ENCODE results near the gene ADORA2A. TPM values are rescaled to one million over a fixed set of nuclear protein-coding genes. Genes with fewer than 3 reads are reported as not detected.

ADORA2A gene
- total RNA-seq, 4 donors from 2014 or later, result 2.6 to 4.2 (median 3.5) TPM

- Histone ChIP-seq H3K36me3 (peaks cover 0 to 28% (median 0%) of the 10 kb centered on the region in 3 donors), H3K4me1 (peaks cover 0 to 39% (median 10%) of the 10 kb centered on the region in 4 donors), H3K9me3 (no peaks in the 10 kb centered on the region), H3K27ac (no peak overlapping the region), H3K27me3 (peaks cover 0 to 17% of the 10 kb centered on the region in 2 donors), H3K4me3 (no peak overlapping the region)
- 39 to 48% methylated on average over 8 to 9 of the region's 9 CpGs for WGBS, 2 donors
- DNase-seq (ENCODE audit: low spot score in 2 of 2), result no peak
- TF ChIP-seq POLR2A (IDR thresholded peaks at IDR 0.05), result no peak
- TF ChIP-seq CTCF (IDR thresholded peaks at IDR 0.05), result no peak
These were observed 5.9 kb upstream of the ADORA2A start for GRCh38 chr22:24421428-24421931.

GRCh38 chr22:24422102-24422665 lies 5.2 kb upstream of the ADORA2A start:
- TF ChIP-seq EP300 (IDR thresholded peaks at IDR 0.05), result no peak
- no peak for TF ChIP-seq POLR2A (IDR thresholded peaks at IDR 0.05)
- TF ChIP-seq CTCF (IDR thresholded peaks at IDR 0.05), result no peak
- 59 to 65% methylated on average over 5 of the region's 5 CpGs for WGBS, 2 donors
- Histone ChIP-seq H3K36me3 (peaks cover 0 to 21% (median 0%) of the 10 kb centered on the region in 3 donors), H3K4me1 (peaks cover 0 to 39% (median 14%) of the 10 kb centered on the region in 4 donors), H3K27me3 (peaks cover 0 to 17% of the 10 kb centered on the region in 2 donors), H3K27ac (no peak overlapping the region), H3K4me3 (no peak overlapping the region), H3K9me3 (no peaks in the 10 kb centered on the region)
- no peak for DNase-seq (ENCODE audit: low spot score in 2 of 2)

- TF ChIP-seq CTCF (IDR thresholded peaks at IDR 0.05) (peak; percentile 92 to 96 (median 94)), POLR2A (IDR thresholded peaks at IDR 0.05) (no peak)
- Histone ChIP-seq H3K36me3 (peaks cover 0 to 8% (median 0%) of the 10 kb centered on the region in 3 donors), H3K27me3 (peaks cover 0 to 17% of the 10 kb centered on the region in 2 donors), H3K4me3 (peak overlapping the region; percentile 47 to 62 (median 57)), H3K9me3 (no peaks in the 10 kb centered on the region), H3K4me1 (peaks cover 0 to 39% (median 14%) of the 10 kb centered on the region in 4 donors), H3K27ac (peak overlapping the region in 2 of 4 donors; percentile 43 to 67)
- WGBS, 2 donors, result 4 to 5% methylated on average over 23 to 32 of the region's 56 CpGs
- no peak for DNase-seq (ENCODE audit: low spot score in 2 of 2)
These were observed 3.8 kb upstream of the ADORA2A start for GRCh38 chr22:24423519-24424000.

- H3K4me1 ChIP-seq, result peaks cover 0 to 39% (median 17%) of the 10 kb centered on the region in 4 donors
- TF ChIP-seq CTCF (IDR thresholded peaks at IDR 0.05), result no peak
- no peak for TF ChIP-seq POLR2A (IDR thresholded peaks at IDR 0.05)
- no peak for TF ChIP-seq EP300 (IDR thresholded peaks at IDR 0.05)
- 3 to 14% methylated on average over 54 to 65 of the region's 105 CpGs for WGBS, 2 donors
- peak overlapping the region in 3 of 4 donors; percentile 28 to 67 (median 43) for H3K27ac ChIP-seq
- peaks cover 0 to 17% of the 10 kb centered on the region in 2 donors for H3K27me3 ChIP-seq
- H3K9me3 ChIP-seq, result no peaks in the 10 kb centered on the region
- peak overlapping the region; percentile 47 to 62 (median 57) for H3K4me3 ChIP-seq
- H3K36me3 ChIP-seq, result peaks cover 0 to under 1% (median 0%) of the 10 kb centered on the region in 3 donors
- DNase-seq (ENCODE audit: low spot score in 2 of 2), result no peak
These were observed 3.1 kb upstream of the ADORA2A start for GRCh38 chr22:24424001-24424900.
